ENCODE results near the gene AFP.
"Not testable (repeated sequence)": the region's sequence is repeated elsewhere in the genome, so short reads cannot be mapped to it uniquely, and the experiment has no call there.

AFP gene

GRCh38 chr4:73435984-73436383 lies at the start of gene AFP:
Gene AFP (plus strand): TSS chr4:73436221. CDS start chr4:73436263, 42 bp downstream.
- DNase-seq (ENCODE audit: low read depth) = no peak

- no peak for DNase-seq (ENCODE audit: low read depth)
Measured at GRCh38 chr4:73387552-73387951, 48.5 kb upstream of the AFP start.

- no peak for DNase-seq (ENCODE audit: low read depth)
Measured at GRCh38 chr4:73388887-73389286, 47.1 kb upstream of the AFP start.

GRCh38 chr4:73389663-73390062 lies 46.4 kb upstream of the AFP start:
- not testable (repeated sequence) for DNase-seq (ENCODE audit: low read depth)

GRCh38 chr4:73391774-73392173 lies 44.2 kb upstream of the AFP start:
- DNase-seq (ENCODE audit: low read depth) = no peak

GRCh38 chr4:73392936-73393335 lies 43.1 kb upstream of the AFP start:
- DNase-seq (ENCODE audit: low read depth) = no peak

GRCh38 chr4:73396304-73396703 lies 39.7 kb upstream of the AFP start:
- no peak for DNase-seq (ENCODE audit: low read depth)

GRCh38 chr4:73396993-73397972 lies 38.7 kb upstream of the AFP start:
- DNase-seq (ENCODE audit: low read depth) = no peak

- DNase-seq (ENCODE audit: low read depth) = no peak
Measured at GRCh38 chr4:73401412-73401811, 34.6 kb upstream of the AFP start.

GRCh38 chr4:73404042-73404441 lies 32.0 kb upstream of the AFP start, which contains the start of gene ALB:
Gene ALB (plus strand): TSS chr4:73404287. CDS start chr4:73404328, 41 bp downstream.
- DNase-seq (ENCODE audit: low read depth) = no peak

GRCh38 chr4:73404457-73404856 lies 31.6 kb upstream of the AFP start:
- no peak for DNase-seq (ENCODE audit: low read depth)

- no peak for DNase-seq (ENCODE audit: low read depth)
Measured at GRCh38 chr4:73405138-73405537, 30.9 kb upstream of the AFP start.

GRCh38 chr4:73406548-73406875 lies 29.5 kb upstream of the AFP start:
- no peak for DNase-seq (ENCODE audit: low read depth)

- no peak for DNase-seq (ENCODE audit: low read depth)
Measured at GRCh38 chr4:73407227-73407673, 28.8 kb upstream of the AFP start.

GRCh38 chr4:73408181-73408867 lies 27.7 kb upstream of the AFP start:
- DNase-seq (ENCODE audit: low read depth) = no peak

- no peak for DNase-seq (ENCODE audit: low read depth)
Measured at GRCh38 chr4:73409012-73409862, 26.8 kb upstream of the AFP start.

- DNase-seq (ENCODE audit: low read depth) = no peak
Measured at GRCh38 chr4:73409978-73410548, 26.0 kb upstream of the AFP start.

- no peak for DNase-seq (ENCODE audit: low read depth)
Measured at GRCh38 chr4:73410916-73411730, 24.9 kb upstream of the AFP start.

- no peak for DNase-seq (ENCODE audit: low read depth)
Measured at GRCh38 chr4:73411731-73412414, 24.1 kb upstream of the AFP start.

- no peak for DNase-seq (ENCODE audit: low read depth)
Measured at GRCh38 chr4:73413294-73413755, 22.7 kb upstream of the AFP start.

Measured in fibroblast of the conjunctiva (primary cell).